ENCODE data around the gene APBA1.

The APBA1 gene

GRCh38 chr9:69655065-69655464 is 17.1 kb downstream of the APBA1 start:
- no peak for DNase-seq

GRCh38 chr9:69653261-69653660 is 18.9 kb downstream of the APBA1 start:
- no peak for DNase-seq

GRCh38 chr9:69649566-69650250 is 22.5 kb downstream of the APBA1 start:
- DNase-seq, result no peak

GRCh38 chr9:69647804-69648203 is 24.4 kb downstream of the APBA1 start:
- no peak for DNase-seq

GRCh38 chr9:69646810-69647209 is 25.4 kb downstream of the APBA1 start:
- DNase-seq, result no peak

- no peak for DNase-seq
These were observed 26.7 kb downstream of the APBA1 start for GRCh38 chr9:69645488-69645887.

GRCh38 chr9:69643098-69643497 is 29.1 kb downstream of the APBA1 start:
- no peak for DNase-seq

- no peak for DNase-seq
These were observed 34.4 kb downstream of the APBA1 start for GRCh38 chr9:69637817-69638200.

- DNase-seq, result no peak
These were observed 34.9 kb downstream of the APBA1 start for GRCh38 chr9:69637193-69637816.

- no peak for DNase-seq
These were observed 38.5 kb downstream of the APBA1 start for GRCh38 chr9:69633716-69634115.

- no peak for DNase-seq
These were observed 39.4 kb downstream of the APBA1 start for GRCh38 chr9:69632768-69633167.

GRCh38 chr9:69627281-69627680 is 44.9 kb downstream of the APBA1 start:
- no peak for DNase-seq

- no peak for DNase-seq
These were observed 48.9 kb downstream of the APBA1 start for GRCh38 chr9:69623276-69623675.

GRCh38 chr9:69622676-69623075 is 49.5 kb downstream of the APBA1 start:
- no peak for DNase-seq

GRCh38 chr9:69621730-69622460 is 50.3 kb downstream of the APBA1 start:
- DNase-seq, result no peak

- DNase-seq, result no peak
These were observed 51.4 kb downstream of the APBA1 start for GRCh38 chr9:69620731-69621130.

- DNase-seq, result no peak
These were observed 52.9 kb downstream of the APBA1 start for GRCh38 chr9:69619233-69619632.

- no peak for DNase-seq
These were observed 55.2 kb downstream of the APBA1 start for GRCh38 chr9:69617006-69617405.

- DNase-seq, result no peak
These were observed 56.3 kb downstream of the APBA1 start for GRCh38 chr9:69615880-69616279.

GRCh38 chr9:69611221-69611620 is 61.0 kb downstream of the APBA1 start:
- no peak for DNase-seq

GRCh38 chr9:69609156-69609555 is 63.0 kb downstream of the APBA1 start:
- DNase-seq, result no peak

GRCh38 chr9:69606089-69606488 is 66.1 kb downstream of the APBA1 start:
- DNase-seq, result no peak

GRCh38 chr9:69605406-69605805 is 66.8 kb downstream of the APBA1 start:
- no peak for DNase-seq

- DNase-seq, result no peak
These were observed 67.5 kb downstream of the APBA1 start for GRCh38 chr9:69604568-69605219.

Data from activated CD4-positive, alpha-beta T cell treated with anti-CD3 and anti-CD28 coated beads for 48 hours (primary cell).